ENCODE measurements around the gene REEP1. TPM values are rescaled to one million over a fixed set of nuclear protein-coding genes. Genes with fewer than 3 reads are reported as not detected.

REEP1 gene
- total RNA-seq, 2 donors from 2014 or later = 4.0 to 5.4 TPM

DNA sequence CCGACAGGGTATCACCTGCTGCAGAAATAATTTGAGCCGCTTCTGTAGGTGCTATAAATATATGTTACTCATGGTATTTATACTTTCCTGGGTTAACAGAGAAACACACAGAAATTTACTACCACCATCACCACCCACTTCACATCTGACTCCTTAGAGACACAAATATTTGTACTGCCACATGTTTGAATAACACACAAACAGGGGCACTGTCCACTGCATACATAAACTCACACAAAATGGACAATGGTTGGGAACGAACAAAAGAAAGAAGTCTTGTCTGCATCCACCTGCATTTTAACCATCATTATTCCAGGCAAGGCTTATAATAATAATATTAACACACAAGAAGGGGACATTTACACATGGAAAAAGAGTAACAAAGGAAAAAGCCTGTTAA, 166.1 kb downstream of the REEP1 start:
- H3K4me3 ChIP-seq = no peak overlapping the region
- H3K27ac ChIP-seq = no peak overlapping the region
- intact Hi-C loops (cut with DNase I) = no loop called here
- H3K36me3 ChIP-seq (replicated peaks in 1 of 2; ENCODE audit: insufficient read depth in 1 of 2, low read depth in 2 of 2) = peaks cover 0 to 4% of the 10 kb centered on the region in 2 donors
- no peaks in the 10 kb centered on the region for H3K27me3 ChIP-seq
- WGBS, 2 donors = 78 to 82% methylated on average over 3 of the region's 3 CpGs
- TF ChIP-seq POLR2A (IDR thresholded peaks at IDR 0.05) = no peak
- TF ChIP-seq, protein P1, sequence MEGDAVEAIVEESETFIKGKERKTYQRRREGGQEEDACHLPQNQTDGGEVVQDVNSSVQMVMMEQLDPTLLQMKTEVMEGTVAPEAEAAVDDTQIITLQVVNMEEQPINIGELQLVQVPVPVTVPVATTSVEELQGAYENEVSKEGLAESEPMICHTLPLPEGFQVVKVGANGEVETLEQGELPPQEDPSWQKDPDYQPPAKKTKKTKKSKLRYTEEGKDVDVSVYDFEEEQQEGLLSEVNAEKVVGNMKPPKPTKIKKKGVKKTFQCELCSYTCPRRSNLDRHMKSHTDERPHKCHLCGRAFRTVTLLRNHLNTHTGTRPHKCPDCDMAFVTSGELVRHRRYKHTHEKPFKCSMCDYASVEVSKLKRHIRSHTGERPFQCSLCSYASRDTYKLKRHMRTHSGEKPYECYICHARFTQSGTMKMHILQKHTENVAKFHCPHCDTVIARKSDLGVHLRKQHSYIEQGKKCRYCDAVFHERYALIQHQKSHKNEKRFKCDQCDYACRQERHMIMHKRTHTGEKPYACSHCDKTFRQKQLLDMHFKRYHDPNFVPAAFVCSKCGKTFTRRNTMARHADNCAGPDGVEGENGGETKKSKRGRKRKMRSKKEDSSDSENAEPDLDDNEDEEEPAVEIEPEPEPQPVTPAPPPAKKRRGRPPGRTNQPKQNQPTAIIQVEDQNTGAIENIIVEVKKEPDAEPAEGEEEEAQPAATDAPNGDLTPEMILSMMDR (IDR thresholded peaks at IDR 0.05) = no peak
- H3K4me1 ChIP-seq = peaks cover 7% of the 10 kb centered on the region
- no peak for DNase-seq
- no peak for ATAC-seq
- H3K9me3 ChIP-seq = no peaks in the 10 kb centered on the region

DNA sequence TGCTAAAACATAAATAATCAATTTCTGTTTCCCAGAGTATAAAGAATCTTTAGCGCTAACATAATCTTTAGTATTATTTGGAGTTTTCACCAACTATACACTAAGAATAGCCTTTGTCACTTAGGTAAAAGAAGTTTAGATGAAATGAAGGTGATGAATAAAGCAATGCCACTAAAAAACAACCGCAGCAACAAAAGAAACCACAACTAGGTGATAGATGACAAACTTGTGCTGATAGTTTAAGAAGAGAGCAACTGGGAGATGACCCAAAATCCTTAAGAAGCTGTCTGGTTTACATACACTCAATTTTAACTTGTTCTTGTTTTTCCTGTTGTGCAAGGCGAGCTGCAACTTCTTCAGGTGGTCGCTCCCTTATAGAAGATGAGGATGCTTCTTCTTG, 167.0 kb downstream of the REEP1 start:
- H3K36me3 ChIP-seq (replicated peaks in 1 of 2; ENCODE audit: insufficient read depth in 1 of 2, low read depth in 2 of 2) = peaks cover 0 to 7% of the 10 kb centered on the region in 2 donors
- no peak for TF ChIP-seq POLR2A (IDR thresholded peaks at IDR 0.05)
- TF ChIP-seq, protein P1 (IDR thresholded peaks at IDR 0.05) = no peak
- DNase-seq (no peak), ATAC-seq (no peak)
- intact Hi-C loops (cut with DNase I) = no loop called here
- WGBS, 2 donors = 92 to 94% methylated on average over 4 of the region's 4 CpGs
- H3K27ac ChIP-seq = no peak overlapping the region
- H3K27me3 ChIP-seq = no peaks in the 10 kb centered on the region
- H3K4me1 ChIP-seq = no peaks in the 10 kb centered on the region
- H3K4me3 ChIP-seq = no peak overlapping the region
- H3K9me3 ChIP-seq = no peaks in the 10 kb centered on the region

Small RNAs within 50 kb of the gene (microRNA-seq; reads per million reads assigned to microRNA genes)
- gene MIR4779 (ENCODE audit: borderline number of aligned reads in 2 of 2, borderline replicate concordance in 2 of 2) = 0 reads per million in 2 donors

Small RNAs within 50 kb of the gene (small RNA-seq; reads per million reads assigned to genes)
- gene MIR4779 (not detected), gene RF00096 (not detected), gene RF00413 (not detected)

Other genes starting within 250 kb of the REEP1 start
- gene POLR1A, start 231.7 kb downstream of the REEP1 start, total RNA-seq = 10 to 100 TPM; 18.7 to 36.6 TPM
- gene PTCD3, start 231.4 kb downstream of the REEP1 start, total RNA-seq = 10 to 100 TPM; 34.3 to 85.6 TPM
- gene IMMT, start 142.2 kb downstream of the REEP1 start, total RNA-seq = 10 to 100 TPM; 37.1 to 46.1 TPM
- gene MRPL35, start 138.2 kb downstream of the REEP1 start, total RNA-seq = 1 to 10 TPM; 3.6 to 8.3 TPM
- gene KDM3A, start 103.7 kb upstream of the REEP1 start, total RNA-seq = 10 to 100 TPM; 34.0 to 47.8 TPM
- gene CHMP3, start 225.8 kb upstream of the REEP1 start, total RNA-seq = 10 to 100 TPM; 64.6 to 70.0 TPM